T-helper 1 cell treated with Interleukin-12 subunit alpha and Interleukin-12 subunit beta and Interleukin-4 antibody, amounts not matched to agents 30 μg/mL and 1 μg/mL, for 36 hours (primary cell): ENCODE data around the gene LIN37.

Source experiments
- H3K27ac Mint-ChIP-seq: one replicate; pipeline ENCODE4 v1.8.0; 2021; ENCODE audit warnings: mild to moderate bottlenecking, mixed read lengths
- H3K27me3 Mint-ChIP-seq: one replicate; pipeline ENCODE4 v1.8.0; 2021; ENCODE audit warnings: low read depth, mixed read lengths
- H3K36me3 Mint-ChIP-seq: one replicate; pipeline ENCODE4 v1.8.0; 2021; ENCODE audit warnings: low read depth, mixed read lengths
- H3K4me1 Mint-ChIP-seq: one replicate; pipeline ENCODE4 v1.8.0; 2021; ENCODE audit warnings: low read depth, mixed read lengths
- H3K4me3 Mint-ChIP-seq: one replicate; pipeline ENCODE4 v1.8.0; 2021; ENCODE audit warnings: mild to moderate bottlenecking, moderate library complexity, mixed read lengths
- H3K9me3 Mint-ChIP-seq: one replicate; pipeline ENCODE4 v1.8.0; 2021; ENCODE audit warnings: mixed read lengths

Gene LIN37

GRCh38 chr19:35777086-35777841, 28.9 kb downstream of the LIN37 start:
- Mint-ChIP-seq H3K4me1 (peaks cover 21% of the 10 kb centered on the region), H3K4me3 (peak overlapping the region; percentile 51), H3K27me3 (no peaks in the 10 kb centered on the region), H3K9me3 (no peaks in the 10 kb centered on the region), H3K27ac (no peak overlapping the region), H3K36me3 (peaks cover 9% of the 10 kb centered on the region)

GRCh38 chr19:35777961-35778360, 29.6 kb downstream of the LIN37 start:
- peak overlapping the region; percentile 10 for H3K4me3 Mint-ChIP-seq
- no peaks in the 10 kb centered on the region for H3K27me3 Mint-ChIP-seq
- H3K36me3 Mint-ChIP-seq: peaks cover 11% of the 10 kb centered on the region
- H3K27ac Mint-ChIP-seq: no peak overlapping the region
- H3K4me1 Mint-ChIP-seq: peaks cover 21% of the 10 kb centered on the region
- no peaks in the 10 kb centered on the region for H3K9me3 Mint-ChIP-seq

GRCh38 chr19:35779033-35779432, 30.7 kb downstream of the LIN37 start:
- Mint-ChIP-seq H3K9me3 (no peaks in the 10 kb centered on the region), H3K4me3 (no peak overlapping the region), H3K27ac (peak overlapping the region; percentile 67), H3K36me3 (peaks cover 18% of the 10 kb centered on the region), H3K4me1 (peaks cover 21% of the 10 kb centered on the region), H3K27me3 (no peaks in the 10 kb centered on the region)

- H3K36me3 Mint-ChIP-seq: peaks cover 18% of the 10 kb centered on the region
- H3K4me1 Mint-ChIP-seq: peaks cover 15% of the 10 kb centered on the region
- H3K4me3 Mint-ChIP-seq: no peak overlapping the region
- H3K27me3 Mint-ChIP-seq: no peaks in the 10 kb centered on the region
- H3K27ac Mint-ChIP-seq: no peak overlapping the region
- no peaks in the 10 kb centered on the region for H3K9me3 Mint-ChIP-seq
These were observed 31.7 kb downstream of the LIN37 start for GRCh38 chr19:35780058-35780457.

- Mint-ChIP-seq H3K9me3 (no peaks in the 10 kb centered on the region), H3K27ac (no peak overlapping the region), H3K4me3 (no peak overlapping the region), H3K36me3 (peaks cover 19% of the 10 kb centered on the region), H3K27me3 (no peaks in the 10 kb centered on the region), H3K4me1 (peaks cover 15% of the 10 kb centered on the region)
These were observed 32.3 kb downstream of the LIN37 start for GRCh38 chr19:35780717-35781116.

- Mint-ChIP-seq H3K36me3 (peaks cover 18% of the 10 kb centered on the region), H3K4me1 (peaks cover 8% of the 10 kb centered on the region), H3K4me3 (no peak overlapping the region), H3K9me3 (no peaks in the 10 kb centered on the region), H3K27ac (no peak overlapping the region), H3K27me3 (no peaks in the 10 kb centered on the region)
These were observed 33.3 kb downstream of the LIN37 start for GRCh38 chr19:35781650-35782049.

- H3K27me3 Mint-ChIP-seq: no peaks in the 10 kb centered on the region
- no peak overlapping the region for H3K4me3 Mint-ChIP-seq
- peaks cover 15% of the 10 kb centered on the region for H3K36me3 Mint-ChIP-seq
- H3K27ac Mint-ChIP-seq: no peak overlapping the region
- H3K9me3 Mint-ChIP-seq: no peaks in the 10 kb centered on the region
- H3K4me1 Mint-ChIP-seq: peaks cover 2% of the 10 kb centered on the region
These were observed 34.2 kb downstream of the LIN37 start for GRCh38 chr19:35782589-35782988.

- H3K36me3 Mint-ChIP-seq: peaks cover 15% of the 10 kb centered on the region
- H3K9me3 Mint-ChIP-seq: no peaks in the 10 kb centered on the region
- no peak overlapping the region for H3K4me3 Mint-ChIP-seq
- H3K27ac Mint-ChIP-seq: no peak overlapping the region
- no peaks in the 10 kb centered on the region for H3K27me3 Mint-ChIP-seq
- H3K4me1 Mint-ChIP-seq: peaks cover 2% of the 10 kb centered on the region
These were observed 35.4 kb downstream of the LIN37 start for GRCh38 chr19:35783469-35784434.

GRCh38 chr19:35784503-35785338, 36.3 kb downstream of the LIN37 start:
- Mint-ChIP-seq H3K4me3 (no peak overlapping the region), H3K27me3 (no peaks in the 10 kb centered on the region), H3K27ac (no peak overlapping the region), H3K9me3 (no peaks in the 10 kb centered on the region), H3K36me3 (peaks cover 15% of the 10 kb centered on the region), H3K4me1 (no peaks in the 10 kb centered on the region)

GRCh38 chr19:35785339-35785627, 36.9 kb downstream of the LIN37 start:
- Mint-ChIP-seq H3K27me3 (no peaks in the 10 kb centered on the region), H3K36me3 (peaks cover 15% of the 10 kb centered on the region), H3K27ac (no peak overlapping the region), H3K4me3 (no peak overlapping the region), H3K4me1 (no peaks in the 10 kb centered on the region), H3K9me3 (no peaks in the 10 kb centered on the region)

- H3K27ac Mint-ChIP-seq: no peak overlapping the region
These were observed 38.2 kb downstream of the LIN37 start for GRCh38 chr19:35786299-35787160.

GRCh38 chr19:35787227-35787799, 38.9 kb downstream of the LIN37 start:
- Mint-ChIP-seq H3K4me1 (no peaks in the 10 kb centered on the region), H3K27me3 (no peaks in the 10 kb centered on the region), H3K27ac (no peak overlapping the region), H3K36me3 (peaks cover 10% of the 10 kb centered on the region), H3K4me3 (no peak overlapping the region), H3K9me3 (no peaks in the 10 kb centered on the region)

More at GRCh38 chr19:35786299-35787160, 38.2 kb downstream of the LIN37 start:
- Mint-ChIP-seq H3K9me3 (no peaks in the 10 kb centered on the region), H3K27me3 (no peaks in the 10 kb centered on the region), H3K4me3 (no peak overlapping the region), H3K36me3 (peaks cover 10% of the 10 kb centered on the region), H3K4me1 (no peaks in the 10 kb centered on the region)

GRCh38 chr19:35788205-35788960, 40.0 kb downstream of the LIN37 start:
- no peaks in the 10 kb centered on the region for H3K9me3 Mint-ChIP-seq
- H3K4me1 Mint-ChIP-seq: no peaks in the 10 kb centered on the region
- no peak overlapping the region for H3K4me3 Mint-ChIP-seq
- H3K27ac Mint-ChIP-seq: no peak overlapping the region
- peaks cover 3% of the 10 kb centered on the region for H3K36me3 Mint-ChIP-seq
- H3K27me3 Mint-ChIP-seq: no peaks in the 10 kb centered on the region
